ENCODE data around the gene LGI1. TPM values are rescaled to one million over a fixed set of nuclear protein-coding genes. Genes with fewer than 3 reads are reported as not detected.

The LGI1 gene
- polyA plus RNA-seq (2011; rRNA removed) (not detected in 2 replicates), polyA minus RNA-seq (2011; rRNA and poly(A)+ RNA removed) (not detected in 2 replicates)

DNA sequence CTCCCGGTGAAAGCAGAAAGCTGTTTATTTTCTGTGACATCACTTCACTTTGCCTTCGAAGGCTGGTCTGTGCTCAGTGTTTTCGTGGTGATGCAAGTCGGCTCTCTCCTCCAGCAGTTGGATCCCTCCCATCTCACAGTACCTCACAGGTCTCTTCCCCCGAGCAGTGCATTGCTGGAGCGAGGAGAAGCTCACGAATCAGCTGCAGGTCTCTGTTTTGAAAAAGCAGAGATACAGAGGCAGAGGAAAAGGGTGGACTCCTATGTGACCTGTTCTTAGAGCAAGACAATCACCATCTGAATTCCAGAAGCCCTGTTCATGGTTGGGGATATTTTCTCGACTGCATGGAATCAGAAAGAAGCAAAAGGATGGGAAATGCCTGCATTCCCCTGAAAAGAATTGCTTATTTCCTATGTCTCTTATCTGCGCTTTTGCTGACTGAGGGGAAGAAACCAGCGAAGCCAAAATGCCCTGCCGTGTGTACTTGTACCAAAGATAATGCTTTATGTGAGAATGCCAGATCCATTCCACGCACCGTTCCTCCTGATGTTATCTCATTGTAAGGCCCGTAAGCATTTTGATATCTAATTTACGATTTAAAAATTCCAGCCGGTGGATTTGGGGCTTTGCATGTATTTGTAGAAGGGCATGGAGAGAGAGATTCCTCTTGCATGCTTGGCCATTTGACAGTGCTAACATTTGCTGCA lies at the start of gene LGI1:
TSS of gene LGI1 (plus strand) at position 136 of the 707 bp plus-strand sequence. CDS start at position 345, 209 bp downstream.
- ChIA-PET POLR2A (no interaction called here), CTCF (interaction anchor here (1.4 kb wide), 1 partner anchor 10 kb away, joined by 4 read pairs; no protein-coding TSS in a partner anchor)
- Histone ChIP-seq H3K27me3 (ENCODE audit: control insufficient read depth, insufficient read depth, low read length) (peaks cover 9% of the 10 kb centered on the region), H3K4me3 (ENCODE audit: low read depth, low read length) (no peak within 1 kb of the TSS), H3K36me3 (ENCODE audit: control insufficient read depth, insufficient read depth, low read length) (no peaks in the 10 kb centered on the region)
- no peak for DNase-seq (ENCODE audit: low read depth)
- TF ChIP-seq, protein P1, sequence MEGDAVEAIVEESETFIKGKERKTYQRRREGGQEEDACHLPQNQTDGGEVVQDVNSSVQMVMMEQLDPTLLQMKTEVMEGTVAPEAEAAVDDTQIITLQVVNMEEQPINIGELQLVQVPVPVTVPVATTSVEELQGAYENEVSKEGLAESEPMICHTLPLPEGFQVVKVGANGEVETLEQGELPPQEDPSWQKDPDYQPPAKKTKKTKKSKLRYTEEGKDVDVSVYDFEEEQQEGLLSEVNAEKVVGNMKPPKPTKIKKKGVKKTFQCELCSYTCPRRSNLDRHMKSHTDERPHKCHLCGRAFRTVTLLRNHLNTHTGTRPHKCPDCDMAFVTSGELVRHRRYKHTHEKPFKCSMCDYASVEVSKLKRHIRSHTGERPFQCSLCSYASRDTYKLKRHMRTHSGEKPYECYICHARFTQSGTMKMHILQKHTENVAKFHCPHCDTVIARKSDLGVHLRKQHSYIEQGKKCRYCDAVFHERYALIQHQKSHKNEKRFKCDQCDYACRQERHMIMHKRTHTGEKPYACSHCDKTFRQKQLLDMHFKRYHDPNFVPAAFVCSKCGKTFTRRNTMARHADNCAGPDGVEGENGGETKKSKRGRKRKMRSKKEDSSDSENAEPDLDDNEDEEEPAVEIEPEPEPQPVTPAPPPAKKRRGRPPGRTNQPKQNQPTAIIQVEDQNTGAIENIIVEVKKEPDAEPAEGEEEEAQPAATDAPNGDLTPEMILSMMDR (IDR thresholded peaks at IDR 0.05; ENCODE audit: insufficient read depth, low read depth, low read length) = no peak

DNA sequence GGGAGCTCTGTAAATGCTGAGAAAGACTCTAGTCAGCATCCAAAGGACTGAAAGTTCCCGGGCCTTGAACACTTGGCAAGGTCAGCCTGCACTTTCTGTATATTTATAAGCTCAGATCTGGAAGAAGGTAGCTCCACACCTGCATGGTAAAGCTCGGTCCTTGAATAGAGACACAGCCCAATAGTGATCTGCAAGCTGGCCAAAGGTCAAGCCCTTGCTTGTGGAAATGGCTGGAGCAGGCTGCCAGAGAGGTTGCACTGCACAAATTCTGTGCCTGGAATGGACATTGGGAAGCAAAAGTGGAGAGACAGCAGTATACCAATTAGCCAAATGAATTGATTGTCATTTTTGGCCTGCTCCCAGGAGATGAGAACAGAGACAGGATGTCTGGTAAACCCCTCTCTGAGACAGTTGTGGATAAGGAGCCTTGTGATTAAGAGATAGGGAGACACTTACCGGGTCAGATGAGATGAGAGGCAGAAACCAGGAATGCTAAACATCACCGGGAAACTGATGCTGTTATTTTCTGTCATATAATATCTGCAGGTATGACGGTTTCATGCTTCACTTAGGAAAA lies 47.3 kb upstream of the LGI1 start:
- H3K4me3 ChIP-seq (ENCODE audit: low read depth, low read length) = no peak overlapping the region
- TF ChIP-seq, protein P1 (IDR thresholded peaks at IDR 0.05; ENCODE audit: insufficient read depth, low read depth, low read length) = no peak
- POLR2A ChIA-PET = no interaction called here
- H3K36me3 ChIP-seq (ENCODE audit: control insufficient read depth, insufficient read depth, low read length) = no peaks in the 10 kb centered on the region
- CTCF ChIA-PET = no interaction called here
- no peak for DNase-seq (ENCODE audit: low read depth)
- H3K27me3 ChIP-seq (ENCODE audit: control insufficient read depth, insufficient read depth, low read length) = no peaks in the 10 kb centered on the region; the same call in 1 of the 2 replicates

DNA sequence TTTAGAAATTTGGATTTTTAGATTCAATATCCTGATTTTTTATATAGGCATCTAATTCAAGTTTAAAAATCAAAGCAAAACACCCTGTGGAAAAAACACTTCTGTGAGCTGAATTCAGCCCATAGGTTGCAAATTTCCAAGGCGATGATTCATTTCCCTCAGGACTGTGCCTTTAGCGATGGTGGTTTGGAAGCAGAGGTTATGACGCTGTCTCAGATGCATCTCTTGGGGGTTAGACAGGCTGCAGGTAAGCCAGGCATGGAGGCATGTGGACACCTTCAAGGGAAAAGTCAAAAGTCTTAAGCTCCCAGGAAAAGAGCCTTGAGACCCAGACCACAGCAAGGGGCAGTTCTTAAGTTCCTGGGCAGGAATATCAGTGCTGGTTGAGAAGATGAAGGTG lies 45.8 kb upstream of the LGI1 start:
- CTCF ChIA-PET = no interaction called here
- DNase-seq (ENCODE audit: low read depth) = no peak
- Histone ChIP-seq H3K27me3 (ENCODE audit: control insufficient read depth, insufficient read depth, low read length) (no peaks in the 10 kb centered on the region; the same call in 1 of the 2 replicates), H3K4me3 (ENCODE audit: low read depth, low read length) (no peak overlapping the region), H3K36me3 (ENCODE audit: control insufficient read depth, insufficient read depth, low read length) (no peaks in the 10 kb centered on the region)
- POLR2A ChIA-PET = no interaction called here
- TF ChIP-seq, protein P1 (IDR thresholded peaks at IDR 0.05; ENCODE audit: insufficient read depth, low read depth, low read length) = no peak

DNA sequence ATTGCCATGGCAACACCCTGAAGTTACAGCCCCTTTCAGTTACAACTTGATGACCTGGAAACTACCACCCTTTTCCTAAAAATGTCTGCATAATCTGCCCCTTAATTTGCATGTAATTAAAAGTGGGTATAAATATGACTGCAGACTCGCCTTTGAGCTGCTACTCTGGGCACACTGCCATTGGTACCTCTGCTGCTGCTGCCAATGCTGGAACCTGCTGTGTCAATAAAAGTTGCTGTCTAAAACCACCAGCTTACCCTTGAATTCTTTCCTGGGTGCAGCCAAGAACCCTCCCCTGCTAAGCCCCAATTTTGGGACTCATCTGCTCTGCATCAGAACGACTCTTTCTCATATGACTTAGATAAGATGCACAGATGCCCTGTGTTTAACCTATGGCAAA lies 45.1 kb upstream of the LGI1 start:
- TF ChIP-seq, protein P1 (IDR thresholded peaks at IDR 0.05; ENCODE audit: insufficient read depth, low read depth, low read length) = no peak
- Histone ChIP-seq H3K27me3 (ENCODE audit: control insufficient read depth, insufficient read depth, low read length) (no peaks in the 10 kb centered on the region; the same call in 1 of the 2 replicates), H3K4me3 (ENCODE audit: low read depth, low read length) (no peak overlapping the region), H3K36me3 (ENCODE audit: control insufficient read depth, insufficient read depth, low read length) (no peaks in the 10 kb centered on the region)
- DNase-seq (ENCODE audit: low read depth) = no peak
- POLR2A ChIA-PET = no interaction called here
- CTCF ChIA-PET = no interaction called here

DNA sequence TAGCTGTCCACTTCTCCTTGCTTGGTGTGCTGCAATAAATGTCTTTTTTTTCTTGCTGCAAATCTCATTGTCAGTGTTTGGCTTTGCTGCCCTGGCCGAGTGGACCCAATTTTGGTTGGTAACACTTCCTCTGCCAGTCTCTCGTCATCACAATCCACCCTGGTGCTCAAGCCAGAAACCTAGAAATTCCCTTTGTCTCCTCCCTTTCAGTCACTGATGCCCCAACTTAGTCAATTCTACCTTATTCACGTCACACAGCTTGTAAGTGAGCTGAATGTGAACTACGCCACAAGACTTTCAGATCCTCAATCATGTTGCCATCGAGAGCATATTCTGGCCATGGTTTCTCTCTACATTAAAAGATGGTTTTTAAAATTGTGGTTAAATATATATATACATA lies 42.4 kb upstream of the LGI1 start:
- ChIA-PET CTCF (interaction anchor here (0.9 to 1.3 kb wide), 2 partner anchors 14 to 81 kb away, joined by 3 to 5 read pairs; no protein-coding TSS in a partner anchor), POLR2A (no interaction called here)
- peaks cover 2% of the 10 kb centered on the region for H3K27me3 ChIP-seq (ENCODE audit: control insufficient read depth, insufficient read depth, low read length)
- no peaks in the 10 kb centered on the region for H3K36me3 ChIP-seq (ENCODE audit: control insufficient read depth, insufficient read depth, low read length)
- no peak for DNase-seq (ENCODE audit: low read depth)
- H3K4me3 ChIP-seq (ENCODE audit: low read depth, low read length) = no peak overlapping the region
- TF ChIP-seq, protein P1 (IDR thresholded peaks at IDR 0.05; ENCODE audit: insufficient read depth, low read depth, low read length) = no peak
